Adipocyte (in vitro differentiated cells): Measurements from ENCODE around the gene GLT1D1.

Source experiments
- DNase-seq: peaks from one replicate; pipeline ENCODE4 v3.0.0-alpha.2; 2015; ENCODE audit warnings: low read depth
- H3K27me3 ChIP-seq: replicated peaks from 2 replicates; pipeline ENCODE4 v1.7.0; 2013; ENCODE audit warnings: mild to moderate bottlenecking, low read length, moderate library complexity; ENCODE audit not compliant: control insufficient read depth, insufficient read depth
- H3K36me3 ChIP-seq: 2 replicates; pipeline ENCODE4 v1.7.0; 2013; ENCODE audit warnings: low read length, mild to moderate bottlenecking, moderate library complexity; ENCODE audit not compliant: control insufficient read depth, insufficient read depth, severe bottlenecking
- H3K4me1 ChIP-seq: 2 replicates; pipeline ENCODE4 v1.7.0; 2013; ENCODE audit warnings: mild to moderate bottlenecking, low read length, moderate library complexity; ENCODE audit not compliant: control insufficient read depth, insufficient read depth
- H3K4me3 ChIP-seq: 2 replicates; pipeline ENCODE4 v1.7.0; 2013; ENCODE audit warnings: mild to moderate bottlenecking, low read length, moderate library complexity
- H3K9ac ChIP-seq: 2 replicates; pipeline ENCODE4 v1.7.0; 2013; ENCODE audit warnings: mild to moderate bottlenecking, low read length, moderate library complexity
- H3K9me3 ChIP-seq: 2 replicates; pipeline ENCODE4 v1.7.0; 2013; ENCODE audit warnings: mild to moderate bottlenecking, low read length, moderate library complexity; ENCODE audit not compliant: control insufficient read depth

The GLT1D1 gene

DNA sequence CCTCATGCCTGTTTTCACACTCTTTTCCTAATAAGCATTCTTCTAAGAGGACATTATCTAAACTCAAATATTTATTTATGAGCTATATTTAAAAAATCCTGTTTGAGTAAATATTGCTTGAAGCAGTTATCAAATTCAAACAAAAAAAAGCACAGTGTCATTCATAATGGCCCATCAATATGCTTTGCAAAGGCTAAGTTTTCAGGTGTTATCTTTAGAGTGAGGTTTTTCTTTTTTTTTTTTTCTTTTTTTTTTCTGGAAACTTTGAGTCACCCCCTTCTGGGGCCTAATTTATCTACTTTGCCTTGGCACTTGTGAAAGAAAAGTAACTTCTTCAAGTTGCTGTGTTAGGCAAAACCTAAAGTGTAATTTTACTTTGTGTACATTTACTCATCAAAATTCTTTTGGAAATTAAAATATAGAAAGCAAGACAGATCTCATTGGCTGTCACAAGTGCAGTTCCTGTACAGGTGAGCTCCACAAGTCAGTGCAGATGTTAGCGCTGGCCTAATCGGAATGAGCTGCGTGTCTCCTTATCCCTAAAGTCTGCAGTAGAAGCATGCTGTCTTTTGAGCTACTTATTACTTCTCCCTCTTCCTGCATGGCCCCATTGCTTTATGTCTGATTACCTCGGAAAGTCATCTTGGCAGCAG is 53.3 kb downstream of the GLT1D1 start:
- H3K9ac ChIP-seq = no peak overlapping the region
- no peaks in the 10 kb centered on the region for H3K4me1 ChIP-seq
- no peaks in the 10 kb centered on the region for H3K9me3 ChIP-seq
- H3K4me3 ChIP-seq = no peak overlapping the region
- no peaks in the 10 kb centered on the region for H3K36me3 ChIP-seq
- no peaks in the 10 kb centered on the region for H3K27me3 ChIP-seq
- DNase-seq = no peak

GRCh38 chr12:128908254-128908653 is 55.0 kb downstream of the GLT1D1 start:
- Histone ChIP-seq H3K4me3 (no peak overlapping the region), H3K9me3 (no peaks in the 10 kb centered on the region), H3K4me1 (no peaks in the 10 kb centered on the region), H3K27me3 (no peaks in the 10 kb centered on the region), H3K9ac (no peak overlapping the region), H3K36me3 (no peaks in the 10 kb centered on the region)
- DNase-seq = no peak

GRCh38 chr12:128909653-128910052 is 56.4 kb downstream of the GLT1D1 start:
- DNase-seq = no peak
- no peaks in the 10 kb centered on the region for H3K27me3 ChIP-seq
- H3K36me3 ChIP-seq = no peaks in the 10 kb centered on the region
- H3K9me3 ChIP-seq = no peaks in the 10 kb centered on the region
- no peak overlapping the region for H3K9ac ChIP-seq
- H3K4me1 ChIP-seq = no peaks in the 10 kb centered on the region
- H3K4me3 ChIP-seq = no peak overlapping the region

- Histone ChIP-seq H3K9me3 (no peaks in the 10 kb centered on the region), H3K9ac (no peak overlapping the region), H3K4me1 (no peaks in the 10 kb centered on the region), H3K4me3 (no peak overlapping the region), H3K36me3 (no peaks in the 10 kb centered on the region), H3K27me3 (no peaks in the 10 kb centered on the region)
- DNase-seq = no peak
Observed at GRCh38 chr12:128910629-128911028, 57.4 kb downstream of the GLT1D1 start.

DNA sequence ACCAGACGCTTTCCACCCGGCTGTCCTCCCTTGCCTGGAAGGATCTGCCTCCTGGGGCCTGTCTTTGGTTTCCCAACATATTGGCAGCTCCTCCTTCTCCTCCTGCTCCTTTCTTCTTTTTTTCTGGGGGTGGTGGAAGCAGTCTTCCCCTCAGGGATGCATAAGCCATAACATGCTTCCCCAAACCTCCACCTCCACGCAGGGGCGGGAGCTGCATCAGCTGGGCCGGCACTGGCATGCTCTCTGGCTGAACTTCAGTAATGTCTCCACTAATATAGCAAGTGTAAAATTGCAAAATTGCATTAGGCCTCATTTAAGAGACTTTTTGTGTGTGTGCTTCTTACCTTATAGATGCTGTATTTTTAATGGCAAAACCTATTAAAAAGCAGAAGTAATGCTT is 58.6 kb downstream of the GLT1D1 start:
- no peaks in the 10 kb centered on the region for H3K4me1 ChIP-seq
- H3K9me3 ChIP-seq = no peaks in the 10 kb centered on the region
- DNase-seq = no peak
- H3K36me3 ChIP-seq = no peaks in the 10 kb centered on the region
- H3K9ac ChIP-seq = no peak overlapping the region
- H3K27me3 ChIP-seq = no peaks in the 10 kb centered on the region
- H3K4me3 ChIP-seq = no peak overlapping the region

DNA sequence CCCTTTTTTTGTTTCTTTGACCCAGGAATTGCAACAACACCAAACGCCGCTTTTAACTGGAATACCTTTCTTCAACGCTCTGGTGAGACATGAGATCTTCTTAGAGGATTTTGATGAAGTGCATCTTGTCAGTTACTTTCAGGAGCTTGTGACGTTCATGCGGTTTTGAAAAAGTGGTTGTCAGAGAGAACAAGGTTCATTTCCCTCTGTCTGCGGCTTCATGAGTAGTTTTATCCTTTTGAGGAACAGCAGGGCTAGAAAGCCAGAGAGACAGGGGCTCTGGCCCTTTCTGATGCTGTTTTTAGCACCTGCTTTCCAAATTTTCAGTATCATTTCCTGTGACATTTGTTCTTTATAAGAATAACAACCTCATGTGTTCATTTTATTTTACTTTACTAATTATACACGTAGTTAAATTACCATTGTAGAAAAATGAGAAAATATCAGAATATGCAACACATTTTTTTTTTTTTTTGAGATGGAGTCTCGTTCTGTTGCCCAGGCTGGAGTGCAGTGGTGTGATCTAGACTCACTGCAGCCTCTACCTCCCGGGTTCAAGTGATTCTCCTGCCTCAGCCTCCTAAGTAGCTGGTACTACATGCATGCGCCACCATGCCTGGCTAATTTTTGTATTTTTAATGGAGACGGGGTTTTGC is 61.8 kb downstream of the GLT1D1 start:
- Histone ChIP-seq H3K9me3 (no peaks in the 10 kb centered on the region), H3K36me3 (no peaks in the 10 kb centered on the region), H3K4me1 (no peaks in the 10 kb centered on the region), H3K4me3 (no peak overlapping the region), H3K9ac (no peak overlapping the region), H3K27me3 (no peaks in the 10 kb centered on the region)
- no peak for DNase-seq

GRCh38 chr12:128916425-128916824 is 63.1 kb downstream of the GLT1D1 start:
- no peak overlapping the region for H3K9ac ChIP-seq

GRCh38 chr12:128918481-128919260 is 65.4 kb downstream of the GLT1D1 start:
- Histone ChIP-seq H3K4me3 (no peak overlapping the region), H3K27me3 (no peaks in the 10 kb centered on the region), H3K9me3 (no peaks in the 10 kb centered on the region), H3K4me1 (no peaks in the 10 kb centered on the region), H3K9ac (no peak overlapping the region), H3K36me3 (no peaks in the 10 kb centered on the region)
- no peak for DNase-seq

More at GRCh38 chr12:128916425-128916824, 63.1 kb downstream of the GLT1D1 start:
- H3K27me3 ChIP-seq = no peaks in the 10 kb centered on the region
- H3K4me3 ChIP-seq = no peak overlapping the region
- H3K4me1 ChIP-seq = no peaks in the 10 kb centered on the region
- no peak for DNase-seq
- no peaks in the 10 kb centered on the region for H3K9me3 ChIP-seq
- no peaks in the 10 kb centered on the region for H3K36me3 ChIP-seq

GRCh38 chr12:128920468-128920867 is 67.2 kb downstream of the GLT1D1 start:
- Histone ChIP-seq H3K9me3 (no peaks in the 10 kb centered on the region), H3K4me3 (peak overlapping the region; percentile 23)
- peak; percentile 24 for DNase-seq

DNA sequence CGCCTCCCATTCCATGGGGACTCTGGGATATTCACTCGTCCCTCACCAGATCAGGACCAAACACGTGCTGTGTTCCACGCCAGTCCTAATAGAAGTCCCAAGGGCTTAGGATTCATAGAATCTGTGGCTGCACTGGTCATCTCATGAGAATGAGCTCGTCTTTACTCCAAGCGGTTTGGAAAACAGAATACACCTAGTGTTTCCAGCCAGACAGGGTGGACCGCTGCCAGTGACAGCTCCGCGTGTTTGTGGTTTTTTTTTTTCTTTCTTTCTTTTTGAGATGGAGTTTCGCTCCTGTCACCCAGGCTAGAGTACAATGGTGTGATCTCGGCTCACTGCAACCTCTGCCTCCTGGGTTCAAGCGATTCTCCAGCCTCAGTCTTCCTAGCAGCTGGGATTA is 75.1 kb downstream of the GLT1D1 start:
- Histone ChIP-seq H3K4me1 (no peaks in the 10 kb centered on the region), H3K36me3 (no peaks in the 10 kb centered on the region), H3K9me3 (no peaks in the 10 kb centered on the region), H3K9ac (no peak overlapping the region), H3K27me3 (peaks cover 4% of the 10 kb centered on the region), H3K4me3 (no peak overlapping the region)
- no peak for DNase-seq

More at GRCh38 chr12:128920468-128920867, 67.2 kb downstream of the GLT1D1 start:
- Histone ChIP-seq H3K9ac (no peak overlapping the region), H3K27me3 (no peaks in the 10 kb centered on the region), H3K4me1 (no peaks in the 10 kb centered on the region), H3K36me3 (no peaks in the 10 kb centered on the region)

GRCh38 chr12:128929057-128929456 is 75.8 kb downstream of the GLT1D1 start:
- Histone ChIP-seq H3K4me3 (no peak overlapping the region), H3K4me1 (no peaks in the 10 kb centered on the region)

More at GRCh38 chr12:128929057-128929456, 75.8 kb downstream of the GLT1D1 start:
- peaks cover 4% of the 10 kb centered on the region for H3K27me3 ChIP-seq
- H3K9me3 ChIP-seq = no peaks in the 10 kb centered on the region
- no peak overlapping the region for H3K9ac ChIP-seq
- no peak for DNase-seq
- H3K36me3 ChIP-seq = no peaks in the 10 kb centered on the region
